ENCODE results near the gene IFI27L2.

DNA sequence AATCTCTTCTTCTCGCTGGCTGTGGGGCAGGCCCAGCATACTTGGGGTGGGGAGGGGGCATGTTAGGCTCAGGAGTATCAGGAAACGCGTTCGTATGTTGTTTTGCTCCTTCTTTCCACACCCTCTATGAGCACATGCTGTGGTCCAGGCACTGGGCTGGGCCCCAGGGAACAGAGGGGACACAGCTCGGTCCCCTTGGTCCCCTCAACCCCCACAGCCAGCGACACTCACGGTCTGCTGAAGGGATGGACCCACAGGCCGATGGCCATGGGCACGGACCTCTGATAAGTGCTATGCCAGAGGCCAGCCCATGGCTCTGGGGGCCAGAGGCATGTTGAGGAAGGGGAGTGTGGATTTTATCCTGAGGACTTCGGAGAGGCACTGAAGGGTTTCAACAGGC, 12.7 kb downstream of the IFI27L2 start:
- TF ChIP-seq EZH2 (IDR thresholded peaks at IDR 0.05; ENCODE audit: borderline replicate concordance) (no peak), CTCF (IDR thresholded peaks at IDR 0.05; ENCODE audit: poor library complexity) (no peak), EZH2phosphoT487 (IDR thresholded peaks at IDR 0.05; ENCODE audit: low read depth, severe bottlenecking, unreplicated experiment) (no peak)
